NCI-H526 (cell line): ENCODE results near the gene DIPK1B.
"Not testable (repeated sequence)": the region's sequence is repeated elsewhere in the genome, so short reads cannot be mapped to it uniquely, and the experiment has no call there.

Experiments used
- DNase-seq, 2 experiments: peaks; one replicate each; lab custom pipeline; 2025; lab: John Stamatoyannopoulos, UW

Gene DIPK1B

DNA sequence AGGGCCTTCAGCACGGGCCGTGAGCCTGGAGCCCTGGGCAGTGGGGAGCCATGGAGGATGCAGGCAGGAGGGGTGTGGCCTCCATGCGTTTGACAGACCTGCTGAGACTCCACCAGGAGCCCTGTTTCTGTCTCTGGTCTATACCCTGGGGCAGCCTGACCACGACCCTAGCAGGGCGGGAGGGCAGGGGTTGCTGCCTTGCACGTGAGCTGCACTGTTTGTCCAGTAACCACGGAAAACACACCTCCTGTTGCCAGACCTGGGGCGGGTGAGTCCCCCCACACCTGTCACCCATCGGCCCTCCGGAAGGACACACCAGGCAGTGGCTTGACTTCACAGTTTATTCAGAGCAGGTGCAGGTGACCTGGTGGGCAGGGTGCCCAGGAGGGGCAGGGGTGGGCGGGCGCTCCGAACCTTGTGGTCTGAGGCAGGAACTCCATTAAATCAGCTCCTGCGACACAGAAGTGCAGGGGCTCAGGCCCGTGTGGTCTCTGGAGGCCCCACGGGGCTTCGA is 41.7 kb downstream of the DIPK1B start:
- DNase-seq, result no peak

DNA sequence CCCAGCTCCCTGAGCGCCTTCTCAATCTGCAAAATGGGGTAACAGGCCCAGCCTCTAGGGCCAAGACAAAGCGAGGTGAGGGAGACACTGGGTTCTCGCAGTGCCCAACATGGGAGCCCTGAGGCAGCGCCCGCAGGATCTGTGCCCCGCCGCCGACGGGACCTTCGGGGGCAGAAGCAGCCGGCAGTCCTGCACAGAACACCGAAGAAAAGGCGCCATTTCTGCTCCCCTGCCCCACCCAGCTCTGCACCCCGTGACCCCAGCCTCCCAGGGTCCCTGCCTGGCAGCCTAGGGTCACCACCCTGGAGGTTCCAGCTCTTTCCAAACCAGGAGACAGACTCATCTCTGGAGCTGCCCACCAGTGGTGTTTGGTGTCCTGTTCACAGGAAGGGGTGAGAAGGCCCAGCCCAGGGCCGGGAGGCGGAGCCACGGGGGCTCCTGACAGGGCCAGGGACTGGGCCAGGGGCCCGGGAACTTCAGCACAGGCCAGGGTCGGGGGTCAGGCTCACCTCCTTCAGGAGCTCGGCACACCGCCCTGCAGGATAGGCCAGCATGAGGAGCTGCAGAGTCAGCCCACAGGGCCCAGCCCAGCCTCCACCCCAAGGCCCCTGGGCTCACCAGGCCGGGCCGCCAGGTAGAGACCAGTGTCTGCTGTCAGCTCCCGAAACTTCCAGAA is 42.4 kb downstream of the DIPK1B start:
- DNase-seq, result no peak

GRCh38 chr9:136755302-136756133 is 43.1 kb downstream of the DIPK1B start:
- DNase-seq, result not testable (repeated sequence)

DNA sequence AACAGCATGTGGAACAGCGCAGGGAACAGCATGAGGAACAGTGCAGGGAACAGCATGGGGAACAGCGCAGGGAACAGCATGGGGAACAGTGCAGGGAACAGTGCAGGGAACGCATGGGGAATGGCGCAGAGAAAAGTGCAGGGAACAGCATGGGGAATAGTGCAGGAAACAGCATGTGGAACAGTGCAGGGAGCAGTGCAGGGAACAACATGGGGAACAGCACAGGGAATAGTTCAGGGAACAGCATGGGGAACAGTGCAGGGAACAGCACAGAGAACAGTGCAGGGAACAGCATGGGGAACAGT is 43.7 kb downstream of the DIPK1B start:
- no peak for DNase-seq

- DNase-seq, result no peak
Measured at GRCh38 chr9:136756836-136757235, 44.5 kb downstream of the DIPK1B start.

- no peak for DNase-seq
Measured at GRCh38 chr9:136757328-136757727, 45.0 kb downstream of the DIPK1B start.

- DNase-seq, result no peak
Measured at GRCh38 chr9:136757751-136758140, 45.4 kb downstream of the DIPK1B start.

DNA sequence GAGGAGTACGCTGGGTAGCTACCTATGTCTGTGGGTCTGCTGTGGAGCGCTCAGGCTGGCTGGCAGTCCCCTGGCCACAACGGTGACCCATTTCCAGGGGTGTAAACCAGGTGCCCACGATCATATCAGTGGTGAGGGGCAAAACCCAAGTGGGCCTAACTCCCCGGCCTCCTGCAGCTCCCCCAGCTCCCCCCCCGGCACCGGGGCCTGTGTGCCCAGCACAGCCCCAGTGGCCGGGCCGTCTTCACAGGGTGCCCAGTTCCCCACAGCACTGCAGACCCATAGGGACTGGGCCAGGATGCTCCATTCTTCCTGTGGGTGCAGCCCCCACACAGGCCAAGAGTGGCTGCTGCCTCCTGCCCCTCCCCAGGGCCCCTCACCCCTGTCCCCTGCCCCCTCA is 46.6 kb downstream of the DIPK1B start:
- no peak for DNase-seq

DNA sequence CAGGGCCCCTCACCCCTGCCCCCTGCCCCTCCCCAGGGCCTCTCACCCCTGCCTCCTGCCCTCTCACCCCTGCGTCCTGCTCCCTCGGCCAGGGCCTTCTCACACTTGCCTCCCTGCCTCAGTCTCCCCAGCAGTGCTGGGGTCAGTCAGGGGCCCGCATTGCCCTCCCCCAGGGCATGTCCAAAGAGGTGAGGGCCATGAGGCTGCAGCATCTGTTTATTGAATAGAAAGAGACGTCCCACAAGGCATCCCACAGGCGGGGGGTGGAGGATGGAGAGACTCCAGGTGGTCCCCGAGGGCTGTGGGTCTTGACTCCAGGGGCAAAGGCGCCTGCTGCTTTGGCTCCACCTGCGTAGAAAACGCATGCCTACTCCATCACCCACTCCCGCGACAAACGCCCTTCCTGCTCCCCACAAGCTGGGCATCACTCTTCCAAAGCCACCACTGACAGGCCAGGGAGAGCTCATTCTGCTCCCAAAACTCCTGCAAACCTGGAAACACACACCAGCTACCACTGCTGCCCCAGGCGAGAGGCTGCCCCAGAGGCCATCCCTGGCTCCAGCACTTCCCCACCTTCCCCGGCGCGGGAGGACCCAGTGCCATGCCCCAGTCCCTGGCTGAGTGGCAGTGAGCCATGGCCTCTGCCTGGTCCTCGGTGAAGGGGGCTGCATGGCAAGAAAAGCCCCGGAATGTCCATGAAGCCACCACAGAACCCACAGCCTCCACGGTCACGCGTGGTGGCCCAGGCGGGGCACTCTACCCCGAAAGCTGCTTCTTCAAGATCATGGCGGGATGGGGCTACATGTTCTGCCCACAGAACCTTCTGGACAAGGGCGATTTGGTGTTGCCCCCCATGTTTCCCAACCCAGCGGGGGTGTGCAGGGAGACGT is 47.3 kb downstream of the DIPK1B start:
- no peak for DNase-seq

GRCh38 chr9:136760424-136760823 is 48.1 kb downstream of the DIPK1B start:
- no peak for DNase-seq

DNA sequence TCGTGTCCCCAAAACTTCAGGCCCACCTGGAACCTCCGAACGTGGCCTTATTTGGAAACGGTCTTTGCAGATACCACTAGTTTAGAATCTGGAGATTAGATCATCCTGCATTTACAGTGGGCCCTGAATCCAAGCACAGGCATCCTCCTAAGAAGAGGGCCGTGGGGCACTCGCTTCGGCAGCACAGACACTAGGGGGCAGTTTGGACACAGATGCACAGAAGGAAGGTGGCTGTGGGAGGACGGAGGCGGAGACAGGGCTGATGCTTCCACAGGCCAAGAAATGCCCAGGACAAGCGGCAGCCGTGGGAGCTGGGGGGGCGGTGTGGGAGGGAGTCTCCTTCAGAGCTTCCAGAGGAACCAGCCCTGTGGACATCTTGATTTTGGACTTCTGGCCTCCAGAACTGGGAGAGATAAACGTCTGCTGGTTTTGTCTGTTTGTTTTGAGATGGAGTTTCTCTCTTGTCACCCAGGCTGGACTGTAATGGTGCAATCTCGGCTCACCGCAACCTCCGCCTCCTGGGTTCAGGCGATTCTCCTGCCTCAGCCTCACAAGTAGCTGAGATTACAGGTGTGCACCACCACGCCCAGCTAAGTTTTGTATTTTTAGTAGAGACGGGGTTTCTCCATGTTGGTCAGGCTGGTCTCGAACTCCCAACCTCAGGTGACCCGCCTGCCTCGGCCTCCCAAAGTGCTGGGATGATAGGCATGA is 48.6 kb downstream of the DIPK1B start:
- peak; percentile 16 to 68 for DNase-seq

DNA sequence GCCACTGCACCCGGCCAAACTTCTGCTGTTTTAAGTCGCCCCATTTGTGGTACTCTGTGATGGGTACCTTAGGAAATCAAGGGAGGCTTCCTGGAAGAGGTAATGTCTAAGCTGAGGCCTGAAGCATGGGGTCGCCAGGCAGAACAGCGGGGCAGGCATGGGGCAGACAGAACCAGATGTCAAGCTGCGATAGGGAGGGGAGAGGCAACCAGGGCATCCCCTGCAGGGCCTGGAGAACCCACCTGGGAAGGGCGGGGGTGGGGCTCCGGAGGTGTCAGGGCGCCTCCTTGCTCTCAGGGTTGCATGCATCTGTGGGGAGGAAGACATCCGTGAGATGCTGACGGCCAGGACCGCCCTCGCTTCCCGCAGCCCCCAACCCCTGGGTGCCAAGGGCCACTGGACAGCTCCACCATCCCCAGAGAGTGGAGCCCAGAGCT is 49.2 kb downstream of the DIPK1B start:
- DNase-seq, result no peak

- DNase-seq, result no peak
Measured at GRCh38 chr9:136762221-136762691, 49.9 kb downstream of the DIPK1B start.

DNA sequence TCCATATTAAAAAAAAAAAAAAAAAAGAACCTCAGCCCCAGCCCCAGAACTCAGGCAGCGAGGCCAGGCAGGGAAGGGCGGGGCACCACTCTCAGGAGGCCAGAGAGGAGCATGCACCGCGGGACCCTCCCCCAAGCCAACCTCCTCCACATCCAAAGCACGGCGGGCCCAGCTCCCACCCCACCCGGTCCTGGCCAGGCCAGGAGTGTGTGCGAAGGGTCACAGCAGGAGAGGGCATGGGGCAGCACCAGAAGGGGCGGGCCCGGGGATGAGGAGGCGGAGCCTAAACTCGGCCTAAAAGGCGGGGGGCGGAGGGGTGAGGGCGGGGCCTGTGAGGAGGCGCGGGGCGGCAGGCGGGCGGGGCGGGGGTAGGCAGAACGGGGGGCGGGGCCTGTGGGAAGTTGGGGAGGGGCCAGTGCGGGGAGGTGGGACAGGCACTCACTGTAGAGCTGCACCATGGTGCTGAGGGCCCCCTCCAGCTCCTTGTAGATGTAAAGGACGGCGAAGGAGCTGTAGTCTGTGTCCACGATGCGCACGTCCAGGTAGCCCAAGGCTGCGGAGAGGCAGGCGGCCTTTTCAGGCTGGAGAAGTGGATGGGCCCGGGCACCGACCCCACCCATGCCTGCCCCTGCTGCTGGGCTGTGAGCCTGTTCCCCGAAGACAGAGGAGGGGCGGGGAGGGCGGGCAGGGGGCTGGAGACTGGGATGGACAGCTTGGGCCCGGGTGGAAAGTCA is 50.7 kb downstream of the DIPK1B start:
- peak in 1 of 2 experiments; percentile 81 for DNase-seq

DNA sequence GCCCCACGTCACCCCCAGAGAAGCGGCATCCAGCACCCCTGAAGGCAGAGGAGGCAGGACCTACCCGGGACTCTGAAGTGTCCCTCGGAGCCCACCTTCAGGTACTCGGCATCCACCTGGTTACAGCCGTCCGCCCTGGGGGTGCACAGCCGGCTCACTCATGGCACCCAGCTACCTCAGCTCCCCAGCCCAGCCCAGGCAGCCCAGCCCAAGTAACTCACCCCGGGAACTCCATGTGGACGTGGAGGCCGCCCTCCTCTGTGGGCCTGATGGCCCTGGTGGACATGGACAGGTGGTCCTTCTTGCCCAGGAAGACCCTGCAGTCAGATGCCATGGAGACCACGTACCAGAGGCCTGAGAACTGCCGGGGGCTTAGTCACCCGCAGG is 51.3 kb downstream of the DIPK1B start:
- DNase-seq, result no peak

DNA sequence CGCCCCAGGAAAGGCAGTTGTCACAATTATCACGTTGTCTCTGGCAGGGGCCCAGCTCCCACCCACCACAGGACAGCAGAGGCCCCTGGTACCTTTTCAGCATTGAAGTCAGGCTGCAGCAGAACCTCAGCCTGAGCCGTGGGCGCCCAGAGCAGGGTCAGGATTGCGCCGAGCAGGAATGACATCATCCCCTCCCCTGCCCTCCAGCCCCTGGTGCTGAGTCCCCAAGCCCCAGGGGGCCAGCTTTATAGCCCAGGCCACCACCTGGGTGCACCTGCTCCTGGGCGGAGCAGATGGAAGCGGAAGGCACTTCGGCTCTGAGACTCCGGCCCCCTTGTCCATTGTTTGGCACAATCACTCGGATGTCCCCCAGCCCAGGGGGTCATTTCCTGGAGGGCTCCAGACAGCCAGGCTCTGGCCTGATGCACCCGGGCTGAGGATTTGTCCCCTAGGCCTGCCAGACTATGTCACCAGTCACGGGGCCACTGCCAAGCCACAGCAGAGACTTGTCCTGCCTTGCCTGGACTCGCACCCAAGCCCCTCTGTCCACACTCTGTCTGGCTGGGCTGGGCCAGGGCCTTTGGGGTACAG is 52.0 kb downstream of the DIPK1B start, which contains the start of gene LCN15:
Gene LCN15, minus strand, starts transcription at position 218 of the 591 bp plus-strand sequence. Its CDS starts 30 bp downstream, at position 188.
- DNase-seq, result no peak

DNA sequence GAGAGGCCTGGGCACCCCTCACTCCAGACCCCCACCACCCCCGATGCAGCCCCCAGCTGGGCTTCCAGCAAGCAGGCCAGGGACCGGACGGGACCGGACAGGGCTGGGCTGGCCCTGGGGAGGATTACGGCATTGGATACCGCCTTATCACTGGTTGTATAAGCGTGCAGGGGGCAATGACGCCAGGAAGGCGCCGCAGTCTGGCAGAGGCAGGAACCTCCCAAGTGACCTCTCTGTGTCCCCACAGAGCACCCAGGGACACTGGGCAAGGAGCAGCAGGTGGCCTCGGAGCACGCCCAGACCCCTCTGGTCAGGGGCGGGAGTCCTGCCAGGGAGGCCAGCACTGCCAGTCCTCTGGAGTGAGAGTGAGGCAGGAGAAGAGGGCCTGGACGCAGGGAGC is 52.7 kb downstream of the DIPK1B start:
- no peak for DNase-seq

- DNase-seq, result not testable (repeated sequence)
Measured at GRCh38 chr9:136765745-136766409, 53.5 kb downstream of the DIPK1B start.

DNA sequence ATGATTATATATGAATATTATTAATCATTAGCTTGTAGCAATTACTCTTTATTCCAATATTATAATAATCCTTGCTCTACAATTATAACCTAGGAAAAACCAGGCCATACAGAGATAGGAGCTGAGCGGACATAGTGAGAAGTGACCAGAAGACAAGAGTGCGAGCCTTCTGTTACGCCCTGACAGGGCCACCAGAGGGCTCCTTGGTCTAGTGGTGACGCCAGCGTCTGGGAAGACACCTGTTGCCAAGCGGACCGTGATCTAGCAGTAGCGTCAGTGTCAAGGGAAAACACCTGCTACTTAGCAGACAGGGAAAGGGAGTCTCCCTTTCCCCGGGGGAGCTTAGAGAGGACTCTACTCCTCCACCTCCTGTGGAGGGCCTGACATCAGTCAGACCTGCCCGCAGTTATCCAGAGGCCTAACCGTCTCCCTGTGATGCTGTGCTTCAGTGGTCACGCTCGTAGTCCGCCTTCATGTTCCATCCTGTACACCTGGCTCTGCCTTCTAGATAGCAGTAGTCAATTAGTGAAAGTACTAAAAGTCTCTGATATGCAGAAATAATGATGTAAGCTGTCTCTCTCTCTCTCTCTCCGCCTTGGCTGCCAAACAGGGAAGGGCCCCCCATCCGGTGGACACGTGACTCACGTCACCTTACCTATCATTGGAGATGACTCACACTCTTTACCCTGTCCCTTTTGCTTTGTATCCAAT is 54.2 kb downstream of the DIPK1B start:
- DNase-seq, result peak; percentile 36 to 71
